HepG2 (cell line): ENCODE measurements around the gene BBLN. TPM values are rescaled to one million over a fixed set of nuclear protein-coding genes. Genes with fewer than 3 reads are reported as not detected.

ENCODE experiments used
- ATAC-seq: fragments of 200-7000 bp; cut with Tn5 transposase; 3 replicates; pipeline ENCODE4 v1.9.1; 2020; ENCODE audit warnings: mild to moderate bottlenecking, moderate library complexity
- BruUV-seq: library from RNA; stranded (reverse); fragments of 400-500 nt; replicated peaks from 2 replicates; lab custom pipeline; 2021; lab: Mats Ljungman, UMichigan
- CTCF ChIA-PET: fragments of 300-600 bp; formaldehyde crosslinking; extraction: SDS; loops from one replicate; lab custom pipeline; 2021; ENCODE audit warnings: low total read pairs, inconsistent platforms, low intra/inter-chr PET ratio; lab: Yijun Ruan, JAX
- POLR2A ChIA-PET: fragments of 350-600 bp; sonication (Branson Sonifier 250); formaldehyde crosslinking; loops from one replicate; lab custom pipeline; 2020; ENCODE audit warnings: antibody characterized with exemption, inconsistent platforms; lab: Yijun Ruan, JAX
- DNase-seq: peaks from one replicate; pipeline ENCODE4 v3.0.0-alpha.2; 2015; ENCODE audit warnings: low spot score
- FAIRE-seq: peaks from 3 replicates; lab custom pipeline; 2011; peaks lifted over from hg19 to GRCh38; lab: Jason Lieb, UNC
- H2AFZ ChIP-seq: one replicate; pipeline ENCODE4 v1.6.1; 2011; ENCODE audit warnings: low read length, inconsistent platforms
- H3K27ac ChIP-seq: fragments of 300-600 bp; 3 replicates; pipeline ENCODE4 v1.8.0; 2011; ENCODE audit warnings: mixed run types, mild to moderate bottlenecking, mixed read lengths, low read length, inconsistent platforms; ENCODE audit not compliant: insufficient read depth; ENCODE audit errors: extremely low read length
- H3K27me3 ChIP-seq, 2 experiments: fragments of 200-600 bp in 1 of 2; 2 replicates in 1 of 2; 3 replicates in 1 of 2; pipeline versions ENCODE4 v1.6.0 to v1.8.0; 2011; ENCODE audit warnings: low read length in 2 of 2, mild to moderate bottlenecking in 2 of 2, moderate library complexity in 2 of 2, inconsistent platforms in 1 of 2; ENCODE audit not compliant: insufficient read depth in 2 of 2, control insufficient read depth in 1 of 2
- H3K36me3 ChIP-seq, 2 experiments: fragments of 200-600 bp in 1 of 2; replicated peaks in 1 of 2; 2 replicates in 1 of 2; 3 replicates in 1 of 2; pipeline versions ENCODE4 v1.5.1 to v1.8.0; 2011; ENCODE audit warnings: low read length in 2 of 2, inconsistent platforms in 1 of 2; ENCODE audit not compliant: insufficient read depth in 2 of 2, control insufficient read depth in 1 of 2
- H3K4me1 ChIP-seq: 2 replicates; pipeline ENCODE4 v1.5.1; 2012; ENCODE audit warnings: low read length, inconsistent platforms; ENCODE audit not compliant: insufficient read depth
- H3K4me2 ChIP-seq: 2 replicates; pipeline ENCODE4 v1.6.0; 2011; ENCODE audit warnings: low read depth, low read length, inconsistent platforms
- H3K4me3 ChIP-seq, 3 experiments: fragments of 200-600 bp in 1 of 3; sonication (generic), shearing (Covaris generic) in 1 of 3; replicated peaks in 1 of 3; 2 replicates each; pipeline ENCODE4 v1.5.1; 2011 to 2016; ENCODE audit warnings: low read length in 3 of 3, inconsistent platforms in 2 of 3, low read depth in 2 of 3, mild to moderate bottlenecking in 2 of 3, control low read depth in 1 of 3, mixed read lengths in 1 of 3; ENCODE audit not compliant: insufficient read depth in 1 of 3
- H3K79me2 ChIP-seq: one replicate; pipeline ENCODE4 v1.6.1; 2011; ENCODE audit warnings: low read length, inconsistent platforms; ENCODE audit not compliant: insufficient read depth
- H3K9ac ChIP-seq: 2 replicates; pipeline ENCODE4 v1.6.0; 2011; ENCODE audit warnings: mild to moderate bottlenecking, low read depth, low read length, inconsistent platforms; ENCODE audit not compliant: insufficient read depth
- H3K9me3 ChIP-seq: 2 replicates; pipeline ENCODE4 v1.5.1; 2012; ENCODE audit warnings: mild to moderate bottlenecking, low read length
- H4K20me1 ChIP-seq: 2 replicates; pipeline ENCODE4 v1.6.0; 2011; ENCODE audit warnings: inconsistent platforms, mild to moderate bottlenecking, low read length, moderate library complexity; ENCODE audit not compliant: insufficient read depth
- AKAP8 ChIP-seq: sonication (generic); formaldehyde crosslinking; IDR thresholded peaks from 2 replicates; pipeline ENCODE4 v1.5.1; 2020; ENCODE audit warnings: mild to moderate bottlenecking, missing genetic modification reagents
- CAMTA2 ChIP-seq: sonication (generic); formaldehyde crosslinking; IDR thresholded peaks from 2 replicates; pipeline ENCODE4 v1.4.0; 2020; ENCODE audit warnings: mild to moderate bottlenecking, missing genetic modification reagents, borderline replicate concordance
- FOXA3 ChIP-seq: IDR thresholded peaks from 2 replicates; pipeline ENCODE4 v1.6.1; 2016; ENCODE audit warnings: missing genetic modification reagents, missing compliant biosample characterization
- GABPA ChIP-seq, 2 experiments: IDR thresholded peaks; 2 replicates each; pipeline ENCODE4 v1.6.1; 2011 to 2016; ENCODE audit warnings: low read depth in 2 of 2, low read length in 1 of 2, missing biosample characterization in 1 of 2, missing genetic modification characterization in 1 of 2
- GTF2F1 ChIP-seq: fragments of 150-350 bp; IDR thresholded peaks from 2 replicates; pipeline ENCODE4 v1.6.1; 2014; ENCODE audit warnings: low read length
- HDAC1 ChIP-seq: sonication (generic); formaldehyde crosslinking; IDR thresholded peaks from 2 replicates; pipeline ENCODE4 v1.5.1; 2020; ENCODE audit warnings: mild to moderate bottlenecking, missing genetic modification reagents
- HNRNPH1 ChIP-seq: fragments of 200-400 bp; formaldehyde crosslinking; optimal IDR thresholded peaks from 2 replicates; pipeline ENCODE3; 2017; ENCODE audit warnings: mild to moderate bottlenecking, low read depth, low read length
- KLF9 ChIP-seq: IDR thresholded peaks from 2 replicates; pipeline ENCODE4 v1.6.1; 2016; ENCODE audit warnings: low read depth
- MAZ ChIP-seq, 2 experiments: sonication (generic) in 1 of 2; formaldehyde crosslinking in 1 of 2; IDR thresholded peaks; 2 replicates each; pipeline versions ENCODE4 v1.5.0 to v1.6.1; 2012 to 2020; ENCODE audit warnings: low read depth in 2 of 2, mild to moderate bottlenecking in 2 of 2, borderline replicate concordance in 1 of 2, improper control_type of control experiment in 1 of 2, low read length in 1 of 2, missing genetic modification reagents in 1 of 2, moderate library complexity in 1 of 2
- SRSF1 ChIP-seq: fragments of 200-400 bp; formaldehyde crosslinking; optimal IDR thresholded peaks from 2 replicates; pipeline ENCODE3; 2017; ENCODE audit warnings: mild to moderate bottlenecking, low read depth, low read length, moderate library complexity
- TAF1 ChIP-seq: sonication (generic); formaldehyde crosslinking; IDR thresholded peaks from 2 replicates; pipeline ENCODE4 v1.4.0; 2020; ENCODE audit warnings: missing genetic modification reagents
- ZMYM3 ChIP-seq: sonication (generic); formaldehyde crosslinking; IDR thresholded peaks from 2 replicates; pipeline ENCODE4 v1.5.1; 2020; ENCODE audit warnings: mild to moderate bottlenecking, missing genetic modification reagents
- ZNF12 ChIP-seq: sonication (generic); formaldehyde crosslinking; IDR thresholded peaks from 2 replicates; pipeline ENCODE4 v1.5.0; 2020; ENCODE audit warnings: missing genetic modification reagents
- ZNF768 ChIP-seq: sonication (generic); formaldehyde crosslinking; IDR thresholded peaks from 2 replicates; pipeline ENCODE4 v1.4.0; 2020; ENCODE audit warnings: missing genetic modification reagents
- ZNF775 ChIP-seq: sonication (generic); formaldehyde crosslinking; IDR thresholded peaks from 2 replicates; pipeline ENCODE4 v1.4.0; 2020; ENCODE audit warnings: missing genetic modification reagents, mild to moderate bottlenecking, moderate library complexity, borderline replicate concordance
- WGBS: methylation state at CpG from one replicate; pipeline ENCODE4 v1.1.6; 2017; ENCODE audit warnings: low lambda C conversion rate; 5-methylcytosine and 5-hydroxymethylcytosine counted together
- in situ Hi-C: cut with HindIII; loops from 2 replicates; pipeline ENCODE4 v1.10.0; 2017; ENCODE audit warnings: low pct_unique_long_range_greater_than_20kb; ENCODE audit not compliant: extremely low pct_ligation_motif_present
- intact Hi-C: fragments of 100-400 bp; cut with micrococcal nuclease; formaldehyde crosslinking; loops from one replicate; pipeline ENCODE4 v1.10.0; 2022; ENCODE audit not compliant: unreplicated experiment
- polyA plus RNA-seq, 8 experiments: library from polyadenylated mRNA; depleted of rRNA in 3 of 8; stranded (reverse) in 7 of 8; unstranded in 1 of 8; fragments of >200 nt; fragmentation: Illumina TruSeq in 4 of 8; extraction: Trizol in 4 of 8; gene quantifications; 2 replicates each; pipeline versions ENCODE4 v1.2.1 to v1.2.3, GENCODE V29; 2011 to 2016; ENCODE audit warnings: low read depth in 4 of 8, missing spikeins in 1 of 8, mixed read lengths in 1 of 8; ENCODE audit not compliant: insufficient read depth in 1 of 8
- total RNA-seq, 5 experiments: library from RNA; depleted of rRNA; stranded (reverse); fragments of >200 nt; fragmentation: Illumina TruSeq; extraction: Trizol; gene quantifications; 2 replicates each; pipeline ENCODE4 v1.2.3, GENCODE V29; 2016; ENCODE audit warnings: low read depth in 1 of 5
- TF ChIP-seq, protein P1 (sequence below): IDR thresholded peaks from 2 replicates; pipeline ENCODE4 v1.4.0; 2020; ENCODE audit warnings: mild to moderate bottlenecking, missing genetic modification reagents

The BBLN gene
- total and polyA plus RNA-seq, 2 of the 13 experiments (the other 11 are each of a cell fraction or from before 2014, with no cell fraction given): 27.6 to 33.1 TPM

DNA sequence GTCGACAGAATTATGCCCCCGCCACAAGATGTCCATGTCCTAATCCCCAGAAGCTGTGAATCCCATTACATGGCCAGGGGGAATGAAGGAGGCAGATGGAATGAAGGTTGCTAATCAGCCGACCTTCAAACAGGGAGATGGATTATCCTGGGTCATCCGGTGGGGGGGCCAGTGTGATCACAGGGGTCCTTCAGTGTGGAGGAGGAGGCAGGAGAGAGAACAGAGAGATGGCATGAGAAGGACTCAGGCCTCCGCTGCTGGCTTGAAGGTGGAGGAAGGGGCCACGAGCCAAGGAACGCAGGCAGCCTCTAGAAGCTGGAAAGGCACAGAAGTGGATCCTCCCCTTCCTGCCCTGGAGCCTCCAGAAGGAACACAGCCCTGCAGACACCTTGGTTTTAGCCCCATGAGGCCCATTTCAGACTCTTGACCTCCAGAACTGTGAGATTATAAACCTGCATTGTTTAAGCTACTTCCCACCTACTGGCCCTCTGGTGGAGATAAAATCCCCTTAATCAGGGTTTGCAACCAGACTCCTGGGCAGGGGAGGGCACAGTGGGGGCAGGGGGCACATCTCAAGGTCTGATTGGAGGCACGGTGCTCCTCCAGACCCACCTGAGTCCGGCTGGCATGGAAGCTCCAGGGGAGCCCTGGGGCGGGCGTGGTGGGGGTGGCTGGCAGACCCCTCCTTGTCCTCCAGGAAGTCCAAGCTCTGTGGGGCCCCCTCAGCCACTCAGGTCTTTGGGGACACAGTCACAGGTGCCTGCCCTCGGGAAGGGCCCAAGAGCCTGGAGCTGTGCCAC is 46.3 kb upstream of the BBLN start (continued):
- TF ChIP-seq, protein P1, sequence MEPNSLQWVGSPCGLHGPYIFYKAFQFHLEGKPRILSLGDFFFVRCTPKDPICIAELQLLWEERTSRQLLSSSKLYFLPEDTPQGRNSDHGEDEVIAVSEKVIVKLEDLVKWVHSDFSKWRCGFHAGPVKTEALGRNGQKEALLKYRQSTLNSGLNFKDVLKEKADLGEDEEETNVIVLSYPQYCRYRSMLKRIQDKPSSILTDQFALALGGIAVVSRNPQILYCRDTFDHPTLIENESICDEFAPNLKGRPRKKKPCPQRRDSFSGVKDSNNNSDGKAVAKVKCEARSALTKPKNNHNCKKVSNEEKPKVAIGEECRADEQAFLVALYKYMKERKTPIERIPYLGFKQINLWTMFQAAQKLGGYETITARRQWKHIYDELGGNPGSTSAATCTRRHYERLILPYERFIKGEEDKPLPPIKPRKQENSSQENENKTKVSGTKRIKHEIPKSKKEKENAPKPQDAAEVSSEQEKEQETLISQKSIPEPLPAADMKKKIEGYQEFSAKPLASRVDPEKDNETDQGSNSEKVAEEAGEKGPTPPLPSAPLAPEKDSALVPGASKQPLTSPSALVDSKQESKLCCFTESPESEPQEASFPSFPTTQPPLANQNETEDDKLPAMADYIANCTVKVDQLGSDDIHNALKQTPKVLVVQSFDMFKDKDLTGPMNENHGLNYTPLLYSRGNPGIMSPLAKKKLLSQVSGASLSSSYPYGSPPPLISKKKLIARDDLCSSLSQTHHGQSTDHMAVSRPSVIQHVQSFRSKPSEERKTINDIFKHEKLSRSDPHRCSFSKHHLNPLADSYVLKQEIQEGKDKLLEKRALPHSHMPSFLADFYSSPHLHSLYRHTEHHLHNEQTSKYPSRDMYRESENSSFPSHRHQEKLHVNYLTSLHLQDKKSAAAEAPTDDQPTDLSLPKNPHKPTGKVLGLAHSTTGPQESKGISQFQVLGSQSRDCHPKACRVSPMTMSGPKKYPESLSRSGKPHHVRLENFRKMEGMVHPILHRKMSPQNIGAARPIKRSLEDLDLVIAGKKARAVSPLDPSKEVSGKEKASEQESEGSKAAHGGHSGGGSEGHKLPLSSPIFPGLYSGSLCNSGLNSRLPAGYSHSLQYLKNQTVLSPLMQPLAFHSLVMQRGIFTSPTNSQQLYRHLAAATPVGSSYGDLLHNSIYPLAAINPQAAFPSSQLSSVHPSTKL (CRISPR knock-in tag): no peak
- TF ChIP-seq, all 625 proteins: peak for 4

DNA sequence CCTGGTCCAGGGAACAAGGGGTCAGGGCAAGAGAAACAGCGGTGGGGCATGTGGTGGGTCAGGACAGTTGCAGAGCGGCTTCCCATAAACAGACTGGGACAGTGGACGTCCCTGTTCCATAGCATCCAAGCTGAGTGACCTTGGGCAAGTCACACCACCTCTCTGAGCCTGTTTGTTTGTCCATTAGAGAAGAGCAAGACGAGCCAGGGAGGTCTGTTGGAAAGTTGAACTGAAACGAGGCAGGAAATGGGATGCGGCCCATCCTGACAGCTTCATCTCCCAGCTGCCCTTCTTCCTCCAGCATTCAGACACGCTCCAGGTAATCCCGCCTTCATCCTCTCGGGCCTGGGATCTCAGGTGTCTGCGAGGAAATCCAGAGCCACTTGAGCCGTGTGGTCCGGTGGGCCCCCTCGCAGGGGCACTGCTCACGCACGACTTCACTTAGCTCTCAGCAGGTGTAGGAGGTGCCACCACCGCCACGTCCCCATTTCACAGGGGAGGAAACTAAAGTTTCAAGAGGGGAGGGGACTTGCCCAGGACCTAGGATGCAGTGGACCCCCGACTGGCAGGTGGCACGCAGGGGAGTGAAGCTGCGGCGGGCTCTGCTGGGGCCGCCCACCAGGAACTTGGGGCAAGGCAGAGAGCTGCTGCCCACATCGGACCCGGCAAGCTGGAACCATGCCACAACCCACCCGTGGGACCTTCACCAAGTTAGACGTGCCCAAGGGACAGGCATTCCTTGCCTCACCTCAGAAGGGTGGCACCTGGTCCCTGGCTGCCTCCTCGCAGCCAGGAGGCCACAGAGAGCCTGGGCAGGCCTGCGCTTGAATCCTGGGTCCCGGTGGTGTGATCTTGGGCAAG is 45.5 kb upstream of the BBLN start:
- in situ Hi-C loops: no loop called here
- no peak overlapping the region for H2AFZ ChIP-seq
- no peaks in the 10 kb centered on the region for H3K27me3 ChIP-seq
- ATAC-seq (peak; percentile 2; the same call in 1 of the 3 replicates), FAIRE-seq (no peak), DNase-seq (no peak)
- peak overlapping the region; percentile 57 for H3K4me2 ChIP-seq
- H3K4me3 ChIP-seq: peak overlapping the region in 2 of 3 experiments; percentile 6 to 49; a peak in 3 of 6 replicates
- ChIA-PET CTCF (no interaction called here), POLR2A (interaction anchor here (1.0 to 4.8 kb wide), 5 partner anchors 11 to 47 kb away, joined by 3 to 40 read pairs (median 4); partner anchors contain the start of genes NAIF1 and SLC25A25)
- H3K36me3 ChIP-seq: no peaks in the 10 kb centered on the region; a peak in 1 of 5 replicates
- no peaks in the 10 kb centered on the region for H3K9me3 ChIP-seq
- H3K79me2 ChIP-seq: no peaks in the 10 kb centered on the region
- BruUV-seq: TSS peak; percentile 48
- H3K27ac ChIP-seq: peak overlapping the region; percentile 88
- H4K20me1 ChIP-seq: no peaks in the 10 kb centered on the region
- intact Hi-C loops: loop anchor here (1.0 to 10.0 kb wide), 3 partner anchors 11 to 170 kb away; no protein-coding TSS in a partner anchor
- peaks cover 75% of the 10 kb centered on the region for H3K4me1 ChIP-seq
- peak overlapping the region; percentile 57 for H3K9ac ChIP-seq
- WGBS: 77% methylated on average over 23 of the region's 29 CpGs
- TF ChIP-seq HDAC1 (CRISPR knock-in tag) (no peak), CAMTA2 (0 out of 2 replicates have a peak, but pooled peaks have one; percentile 81), KLF9 (CRISPR knock-in tag) (no peak), AKAP8 (CRISPR knock-in tag) (0 out of 2 replicates have a peak, but pooled peaks have one; percentile 10), FOXA3 (CRISPR knock-in tag) (no peak), TAF1 (CRISPR knock-in tag) (no peak), SRSF1 (no peak), HNRNPH1 (no peak), MAZ (IDR thresholded peaks at IDR 0.05; ENCODE audit: borderline replicate concordance, low read depth, low read length) (no peak), MAZ (CRISPR knock-in tag; IDR thresholded peaks at IDR 0.05; ENCODE audit: low read depth) (no peak), GTF2F1 (no peak), GABPA (IDR thresholded peaks at IDR 0.05; ENCODE audit: low read depth, low read length) (no peak), GABPA (CRISPR knock-in tag; IDR thresholded peaks at IDR 0.05; ENCODE audit: low read depth) (no peak), ZNF12 (CRISPR knock-in tag) (no peak), ZNF775 (CRISPR knock-in tag) (no peak), ZNF768 (CRISPR knock-in tag) (peak; percentile 95), ZMYM3 (CRISPR knock-in tag) (peak; percentile 50; the same call in 1 of the 2 replicates)
